Measurements from ENCODE around the gene GRIA4. TPM values are rescaled to one million over a fixed set of nuclear protein-coding genes. Genes with fewer than 3 reads are reported as not detected.

GRIA4 gene
- polyA plus RNA-seq, 1 donor from 2014 or later, result 6.3 TPM

DNA sequence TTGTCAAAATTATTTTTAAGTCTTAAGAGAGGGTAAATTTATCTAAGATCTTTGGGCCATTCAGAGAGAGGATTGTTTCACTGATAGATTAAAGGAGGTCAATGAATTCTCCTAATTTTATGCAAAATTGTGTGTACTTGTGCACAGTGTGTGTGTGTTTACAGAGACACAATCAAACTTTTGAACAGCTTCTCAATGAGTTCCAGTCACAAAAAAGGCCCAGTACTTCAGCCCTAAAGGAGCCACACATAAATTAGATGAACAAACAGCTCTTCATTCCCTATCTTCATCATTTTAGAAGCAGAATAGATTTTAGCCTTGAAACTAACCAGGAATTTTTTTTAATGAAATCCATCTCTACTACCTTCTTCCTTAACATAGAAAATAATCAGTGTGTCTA, 9.7 kb downstream of the GRIA4 start:
- TF ChIP-seq RAD21 (conservative IDR thresholded peaks at IDR 0.05) (no peak), EZH2 (IDR thresholded peaks at IDR 0.05; ENCODE audit: borderline replicate concordance, insufficient read depth, low read length, poor library complexity, severe bottlenecking) (no peak), POLR2AphosphoS5 (IDR thresholded peaks at IDR 0.05) (no peak), TAF1 (IDR thresholded peaks at IDR 0.05; ENCODE audit: low read depth) (no peak), EP300 (conservative IDR thresholded peaks at IDR 0.05; ENCODE audit: poor library complexity, severe bottlenecking) (no peak), MXI1 (conservative IDR thresholded peaks at IDR 0.05; ENCODE audit: poor library complexity, severe bottlenecking) (no peak), REST (IDR thresholded peaks at IDR 0.05; ENCODE audit: borderline replicate concordance) (no peak), SMC3 (conservative IDR thresholded peaks at IDR 0.05; ENCODE audit: poor library complexity) (no peak)
- TF ChIP-seq, protein P1, sequence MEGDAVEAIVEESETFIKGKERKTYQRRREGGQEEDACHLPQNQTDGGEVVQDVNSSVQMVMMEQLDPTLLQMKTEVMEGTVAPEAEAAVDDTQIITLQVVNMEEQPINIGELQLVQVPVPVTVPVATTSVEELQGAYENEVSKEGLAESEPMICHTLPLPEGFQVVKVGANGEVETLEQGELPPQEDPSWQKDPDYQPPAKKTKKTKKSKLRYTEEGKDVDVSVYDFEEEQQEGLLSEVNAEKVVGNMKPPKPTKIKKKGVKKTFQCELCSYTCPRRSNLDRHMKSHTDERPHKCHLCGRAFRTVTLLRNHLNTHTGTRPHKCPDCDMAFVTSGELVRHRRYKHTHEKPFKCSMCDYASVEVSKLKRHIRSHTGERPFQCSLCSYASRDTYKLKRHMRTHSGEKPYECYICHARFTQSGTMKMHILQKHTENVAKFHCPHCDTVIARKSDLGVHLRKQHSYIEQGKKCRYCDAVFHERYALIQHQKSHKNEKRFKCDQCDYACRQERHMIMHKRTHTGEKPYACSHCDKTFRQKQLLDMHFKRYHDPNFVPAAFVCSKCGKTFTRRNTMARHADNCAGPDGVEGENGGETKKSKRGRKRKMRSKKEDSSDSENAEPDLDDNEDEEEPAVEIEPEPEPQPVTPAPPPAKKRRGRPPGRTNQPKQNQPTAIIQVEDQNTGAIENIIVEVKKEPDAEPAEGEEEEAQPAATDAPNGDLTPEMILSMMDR (IDR thresholded peaks at IDR 0.05; ENCODE audit: poor library complexity, severe bottlenecking), result no peak
- no peak overlapping the region for H3K9ac ChIP-seq (ENCODE audit: low read length)
- H3K9me3 ChIP-seq (ENCODE audit: low read length), result no peaks in the 10 kb centered on the region
- H3K79me2 ChIP-seq (replicated peaks; ENCODE audit: insufficient read depth, low read length), result no peaks in the 10 kb centered on the region
- no peak overlapping the region for H3K4me3 ChIP-seq (ENCODE audit: low read length)
- H3F3A ChIP-seq (ENCODE audit: insufficient read depth, low read length, poor library complexity, severe bottlenecking), result no peaks in the 10 kb centered on the region
- no peaks in the 10 kb centered on the region for H3K27me3 ChIP-seq (ENCODE audit: insufficient read depth, low read depth, low read length)
- no peak overlapping the region for H2AFZ ChIP-seq (ENCODE audit: low read depth, low read length)
- no peaks in the 10 kb centered on the region for H4K20me1 ChIP-seq (ENCODE audit: insufficient read depth)
- H3K4me2 ChIP-seq (ENCODE audit: low read length), result no peak overlapping the region
- H3K27ac ChIP-seq (ENCODE audit: low read length), result no peak overlapping the region
- no peaks in the 10 kb centered on the region for H3K9me2 ChIP-seq (ENCODE audit: insufficient read depth, low read length)
- no peaks in the 10 kb centered on the region for H3K36me3 ChIP-seq (ENCODE audit: insufficient read depth, low read length)

DNA sequence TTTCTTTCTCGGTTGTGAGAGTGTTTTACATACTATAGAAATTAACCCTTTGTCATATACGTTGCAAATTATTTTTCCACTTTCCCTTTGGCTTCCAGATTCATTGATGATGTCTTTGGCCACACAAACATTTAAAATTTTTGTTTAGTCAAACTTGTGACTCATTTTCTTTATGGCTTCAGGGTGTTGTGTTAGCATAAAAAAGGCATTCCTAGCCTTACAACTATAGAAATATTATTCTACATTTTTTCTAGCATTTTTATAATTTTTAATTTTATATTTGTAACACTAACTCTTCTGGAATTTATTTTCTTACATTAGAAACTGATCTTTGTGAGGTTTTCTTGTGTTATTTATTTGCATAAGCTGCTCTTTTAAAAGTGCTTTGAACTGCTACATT, 12.1 kb downstream of the GRIA4 start:
- Histone ChIP-seq H3K4me2 (ENCODE audit: low read length) (no peak overlapping the region), H3K9me2 (ENCODE audit: insufficient read depth, low read length) (no peaks in the 10 kb centered on the region), H2AFZ (ENCODE audit: low read depth, low read length) (no peak overlapping the region), H3F3A (ENCODE audit: insufficient read depth, low read length, poor library complexity, severe bottlenecking) (no peaks in the 10 kb centered on the region), H3K9ac (ENCODE audit: low read length) (no peak overlapping the region), H3K27me3 (ENCODE audit: insufficient read depth, low read depth, low read length) (no peaks in the 10 kb centered on the region), H3K79me2 (replicated peaks; ENCODE audit: insufficient read depth, low read length) (no peaks in the 10 kb centered on the region), H3K4me3 (ENCODE audit: low read length) (no peak overlapping the region), H3K36me3 (ENCODE audit: insufficient read depth, low read length) (no peaks in the 10 kb centered on the region), H3K9me3 (ENCODE audit: low read length) (no peaks in the 10 kb centered on the region), H4K20me1 (ENCODE audit: insufficient read depth) (no peaks in the 10 kb centered on the region), H3K27ac (ENCODE audit: low read length) (no peak overlapping the region)
- TF ChIP-seq RAD21 (conservative IDR thresholded peaks at IDR 0.05) (no peak), TAF1 (IDR thresholded peaks at IDR 0.05; ENCODE audit: low read depth) (no peak), MXI1 (conservative IDR thresholded peaks at IDR 0.05; ENCODE audit: poor library complexity, severe bottlenecking) (no peak), EZH2 (IDR thresholded peaks at IDR 0.05; ENCODE audit: borderline replicate concordance, insufficient read depth, low read length, poor library complexity, severe bottlenecking) (no peak), REST (IDR thresholded peaks at IDR 0.05; ENCODE audit: borderline replicate concordance) (no peak), EP300 (conservative IDR thresholded peaks at IDR 0.05; ENCODE audit: poor library complexity, severe bottlenecking) (no peak), SMC3 (conservative IDR thresholded peaks at IDR 0.05; ENCODE audit: poor library complexity) (no peak), POLR2AphosphoS5 (IDR thresholded peaks at IDR 0.05) (no peak)
- TF ChIP-seq, protein P1 (IDR thresholded peaks at IDR 0.05; ENCODE audit: poor library complexity, severe bottlenecking), result no peak

Measured in neural cell (in vitro differentiated cells).